Smooth muscle cell (in vitro differentiated cells): Measurements from ENCODE around the gene DAB2IP. TPM values are rescaled to one million over a fixed set of nuclear protein-coding genes. Genes with fewer than 3 reads are reported as not detected.

Experiments
- DNase-seq: peaks from one replicate; lab custom pipeline; 2025; ENCODE audit not compliant: unreplicated experiment; lab: John Stamatoyannopoulos, UW
- H2AFZ ChIP-seq: fragments of 200-600 bp; sonication (generic); 2 replicates; pipeline ENCODE4 v1.6.0; 2016; ENCODE audit warnings: antibody characterized with exemption, low read depth, mild to moderate bottlenecking
- H3F3A ChIP-seq: fragments of 200-600 bp; sonication (generic); 2 replicates; pipeline ENCODE4 v1.6.0; 2017; ENCODE audit warnings: antibody characterized with exemption, low read depth
- H3K27ac ChIP-seq: fragments of 200-600 bp; sonication (generic); 2 replicates; pipeline ENCODE4 v1.5.1; 2016; ENCODE audit warnings: low read depth, mild to moderate bottlenecking
- H3K27me3 ChIP-seq: fragments of 200-600 bp; sonication (generic); 2 replicates; pipeline ENCODE4 v1.6.1; 2016; ENCODE audit warnings: low read depth, mild to moderate bottlenecking
- H3K36me3 ChIP-seq: fragments of 200-600 bp; sonication (generic); 2 replicates; pipeline ENCODE4 v1.5.1; 2016; ENCODE audit warnings: low read depth
- H3K4me1 ChIP-seq: fragments of 200-600 bp; sonication (generic); 2 replicates; pipeline ENCODE4 v1.5.1; 2016; ENCODE audit warnings: low read depth
- H3K4me2 ChIP-seq: fragments of 200-600 bp; sonication (generic); 2 replicates; pipeline ENCODE4 v1.6.0; 2016; ENCODE audit warnings: mild to moderate bottlenecking
- H3K4me3 ChIP-seq: fragments of 200-600 bp; sonication (generic); 2 replicates; pipeline ENCODE4 v1.5.1; 2016; ENCODE audit warnings: mild to moderate bottlenecking
- H3K79me2 ChIP-seq: fragments of 200-600 bp; sonication (generic); 2 replicates; pipeline ENCODE4 v1.6.0; 2016; ENCODE audit warnings: low read depth, mild to moderate bottlenecking
- H3K9ac ChIP-seq: fragments of 200-600 bp; sonication (generic); 2 replicates; pipeline ENCODE4 v1.6.0; 2016; ENCODE audit warnings: low read depth
- H3K9me3 ChIP-seq: fragments of 200-600 bp; sonication (generic); replicated peaks from 2 replicates; pipeline ENCODE4 v1.5.1; 2016; ENCODE audit warnings: low read depth
- H4K20me1 ChIP-seq: fragments of 200-600 bp; sonication (generic); 2 replicates; pipeline ENCODE4 v1.6.0; 2016; ENCODE audit warnings: low read depth
- CTCF ChIP-seq: fragments of 200-600 bp; sonication (generic); IDR thresholded peaks from 2 replicates; pipeline ENCODE4 v1.5.1; 2017; ENCODE audit warnings: borderline replicate concordance, mild to moderate bottlenecking, antibody characterized with exemption; ENCODE audit not compliant: insufficient read depth, poor library complexity, severe bottlenecking
- WGBS: methylation state at CpG from one replicate; pipeline ENCODE4 v1.1.7; 2016; ENCODE audit warnings: low lambda C conversion rate; 5-methylcytosine and 5-hydroxymethylcytosine counted together
- polyA plus RNA-seq: library from polyadenylated mRNA; unstranded; fragments of >200 nt; fragmentation: Nextera tagmentation; extraction: Ambion mirVana; gene quantifications from 2 replicates; pipeline ENCODE4 v1.2.1, GENCODE V29; 2016
- total RNA-seq: library from RNA; depleted of rRNA; stranded (reverse); fragments of >200 nt; gene quantifications from 2 replicates; pipeline ENCODE4 v1.2.3, GENCODE V29; 2014

Gene DAB2IP
- total and polyA plus RNA-seq, 2 experiments from 2014 or later: 10.4 to 15.5 TPM

- no peak for TF ChIP-seq CTCF
- no peak overlapping the region for H3K4me2 ChIP-seq
- no peak overlapping the region for H3K4me3 ChIP-seq
- no peaks in the 10 kb centered on the region for H3F3A ChIP-seq
- WGBS: 94% methylated on average over 11 of the region's 11 CpGs
- no peaks in the 10 kb centered on the region for H3K79me2 ChIP-seq
- H2AFZ ChIP-seq: no peak overlapping the region
- DNase-seq: no peak
- no peaks in the 10 kb centered on the region for H3K9me3 ChIP-seq
- no peaks in the 10 kb centered on the region for H3K36me3 ChIP-seq
- no peaks in the 10 kb centered on the region for H3K27me3 ChIP-seq
- peaks cover 15% of the 10 kb centered on the region for H3K4me1 ChIP-seq
- no peak overlapping the region for H3K9ac ChIP-seq
- no peak overlapping the region for H3K27ac ChIP-seq
- H4K20me1 ChIP-seq: no peaks in the 10 kb centered on the region
Measured at GRCh38 chr9:121785673-121786542, 134.5 kb downstream of the DAB2IP start.

- no peak overlapping the region for H2AFZ ChIP-seq
- no peak overlapping the region for H3K27ac ChIP-seq
- H3K4me3 ChIP-seq: no peak overlapping the region
- no peak for DNase-seq
- TF ChIP-seq CTCF: no peak
- H3F3A ChIP-seq: no peaks in the 10 kb centered on the region
- H3K4me2 ChIP-seq: no peak overlapping the region
- H3K27me3 ChIP-seq: no peaks in the 10 kb centered on the region
- peaks cover 15% of the 10 kb centered on the region for H3K4me1 ChIP-seq
- no peak overlapping the region for H3K9ac ChIP-seq
- no peaks in the 10 kb centered on the region for H3K79me2 ChIP-seq
- WGBS: 91% methylated on average over 5 of the region's 5 CpGs
- no peaks in the 10 kb centered on the region for H3K36me3 ChIP-seq
- H4K20me1 ChIP-seq: no peaks in the 10 kb centered on the region
- no peaks in the 10 kb centered on the region for H3K9me3 ChIP-seq
Measured at GRCh38 chr9:121786543-121786948, 135.1 kb downstream of the DAB2IP start.

- Histone ChIP-seq H3K79me2 (no peaks in the 10 kb centered on the region), H3K9ac (no peak overlapping the region), H3K4me3 (no peak overlapping the region), H3K27me3 (no peaks in the 10 kb centered on the region), H3F3A (no peaks in the 10 kb centered on the region), H3K4me2 (no peak overlapping the region), H2AFZ (no peak overlapping the region), H3K27ac (no peak overlapping the region), H3K36me3 (no peaks in the 10 kb centered on the region), H3K4me1 (peaks cover 15% of the 10 kb centered on the region), H4K20me1 (no peaks in the 10 kb centered on the region), H3K9me3 (no peaks in the 10 kb centered on the region)
- WGBS: 79% methylated on average over 6 of the region's 8 CpGs
- TF ChIP-seq CTCF: no peak
- DNase-seq: no peak
Measured at GRCh38 chr9:121786998-121787422, 135.6 kb downstream of the DAB2IP start.
